GM18526 (cell line): ENCODE data around the gene UBA1.

ENCODE experiments used
- POLR2A ChIP-seq: IDR thresholded peaks from 3 replicates; pipeline ENCODE4 v1.6.1; 2011; ENCODE audit not compliant: insufficient read length; ENCODE audit errors: extremely low read depth

The UBA1 gene

GRCh38 chrX:47197526-47197925 is 3.9 kb downstream of the UBA1 start:
- TF ChIP-seq POLR2A, result no peak

GRCh38 chrX:47198026-47198686 is 4.5 kb downstream of the UBA1 start:
- TF ChIP-seq POLR2A, result no peak

GRCh38 chrX:47198687-47199080 is 5.1 kb downstream of the UBA1 start:
- TF ChIP-seq POLR2A, result no peak

GRCh38 chrX:47199286-47199685 is 5.7 kb downstream of the UBA1 start:
- TF ChIP-seq POLR2A, result no peak

- TF ChIP-seq POLR2A, result no peak
Measured at GRCh38 chrX:47200385-47201150, 6.9 kb downstream of the UBA1 start.

DNA sequence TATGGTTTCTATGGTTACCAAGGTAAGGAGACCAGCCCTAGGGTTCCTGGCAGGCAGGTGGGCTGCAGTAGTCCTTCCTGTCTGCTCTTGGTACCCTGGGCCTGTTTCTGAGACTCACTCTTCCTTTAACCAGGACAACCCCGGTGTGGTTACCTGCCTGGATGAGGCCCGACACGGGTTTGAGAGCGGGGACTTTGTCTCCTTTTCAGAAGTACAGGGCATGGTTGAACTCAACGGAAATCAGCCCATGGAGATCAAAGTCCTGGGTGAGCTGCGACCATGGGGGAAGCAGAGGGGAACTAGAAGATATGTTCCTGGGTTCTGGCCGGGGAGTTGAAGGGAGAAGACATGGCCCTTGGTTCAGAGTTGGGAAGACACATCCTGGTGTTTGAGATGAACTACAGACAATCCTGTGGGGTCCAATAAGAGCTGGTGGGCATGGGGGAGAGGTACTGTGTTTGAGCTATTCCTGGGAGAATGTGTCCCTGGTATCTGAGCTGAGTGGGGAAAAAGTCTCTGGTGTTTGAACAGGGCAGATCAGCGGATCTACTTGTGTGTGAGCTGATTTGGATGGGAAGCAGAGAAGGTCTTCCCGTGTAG is 7.8 kb downstream of the UBA1 start:
- TF ChIP-seq POLR2A, result no peak

DNA sequence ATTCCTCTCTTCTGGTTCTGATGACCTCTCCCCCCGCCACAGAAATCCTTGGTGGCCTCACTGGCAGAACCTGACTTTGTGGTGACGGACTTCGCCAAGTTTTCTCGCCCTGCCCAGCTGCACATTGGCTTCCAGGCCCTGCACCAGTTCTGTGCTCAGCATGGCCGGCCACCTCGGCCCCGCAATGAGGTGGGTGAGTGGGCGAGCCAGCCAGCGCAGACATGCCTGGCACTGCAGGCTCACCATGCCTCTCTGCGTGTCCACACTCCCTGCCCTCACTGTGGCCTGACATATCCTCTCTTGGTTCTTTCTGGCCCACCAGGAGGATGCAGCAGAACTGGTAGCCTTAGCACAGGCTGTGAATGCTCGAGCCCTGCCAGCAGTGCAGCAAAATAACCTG is 8.7 kb downstream of the UBA1 start:
- no peak for TF ChIP-seq POLR2A

DNA sequence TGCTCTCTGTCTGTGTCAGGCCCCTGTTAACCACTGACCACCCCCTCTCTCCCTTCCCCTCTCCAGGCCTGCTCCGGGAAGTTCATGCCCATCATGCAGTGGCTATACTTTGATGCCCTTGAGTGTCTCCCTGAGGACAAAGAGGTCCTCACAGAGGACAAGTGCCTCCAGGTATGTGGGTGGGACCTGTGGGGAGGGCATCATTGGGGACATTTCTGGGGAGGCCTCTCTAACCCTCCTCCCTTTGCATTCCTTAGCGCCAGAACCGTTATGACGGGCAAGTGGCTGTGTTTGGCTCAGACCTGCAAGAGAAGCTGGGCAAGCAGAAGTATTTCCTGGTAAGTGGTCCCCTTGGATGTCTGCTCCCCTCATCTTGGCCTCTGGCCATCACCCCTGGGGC is 9.2 kb downstream of the UBA1 start:
- no peak for TF ChIP-seq POLR2A

DNA sequence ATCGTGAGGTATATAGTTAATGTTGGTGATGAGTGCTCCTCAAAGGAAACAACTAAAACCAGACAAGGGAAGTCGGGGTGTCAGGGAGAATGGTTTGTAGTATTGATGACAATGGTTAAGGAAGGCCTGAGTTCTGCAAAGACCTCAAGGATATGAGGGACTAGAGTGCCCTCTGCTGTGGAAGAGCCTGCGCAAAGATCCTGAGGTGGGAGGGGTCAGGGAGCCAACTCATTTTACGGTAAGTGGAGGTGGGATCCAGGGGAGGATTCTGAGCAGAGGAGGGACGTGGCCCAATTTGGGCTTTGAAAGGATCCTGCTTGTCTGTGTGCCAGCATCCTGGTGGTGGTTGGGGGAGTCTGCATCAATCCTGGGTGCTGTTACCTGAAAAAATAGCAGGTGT is 11.3 kb downstream of the UBA1 start:
- no peak for TF ChIP-seq POLR2A

GRCh38 chrX:47206316-47206715 is 12.7 kb downstream of the UBA1 start:
- TF ChIP-seq POLR2A, result no peak

- TF ChIP-seq POLR2A, result no peak
Measured at GRCh38 chrX:47208108-47208507, 14.5 kb downstream of the UBA1 start.

- no peak for TF ChIP-seq POLR2A
Measured at GRCh38 chrX:47209508-47210238, 16.0 kb downstream of the UBA1 start.

- no peak for TF ChIP-seq POLR2A
Measured at GRCh38 chrX:47210661-47211425, 17.2 kb downstream of the UBA1 start.

- TF ChIP-seq POLR2A, result no peak
Measured at GRCh38 chrX:47212381-47213293, 19.0 kb downstream of the UBA1 start.

- peak; percentile 4 for TF ChIP-seq POLR2A
Measured at GRCh38 chrX:47214435-47215077, 20.9 kb downstream of the UBA1 start.
